ENCODE data around the gene TXNRD1.

GRCh38 chr12:104166465-104166864 lies 49.1 kb upstream of the TXNRD1 start:
- TF ChIP-seq, protein P1, sequence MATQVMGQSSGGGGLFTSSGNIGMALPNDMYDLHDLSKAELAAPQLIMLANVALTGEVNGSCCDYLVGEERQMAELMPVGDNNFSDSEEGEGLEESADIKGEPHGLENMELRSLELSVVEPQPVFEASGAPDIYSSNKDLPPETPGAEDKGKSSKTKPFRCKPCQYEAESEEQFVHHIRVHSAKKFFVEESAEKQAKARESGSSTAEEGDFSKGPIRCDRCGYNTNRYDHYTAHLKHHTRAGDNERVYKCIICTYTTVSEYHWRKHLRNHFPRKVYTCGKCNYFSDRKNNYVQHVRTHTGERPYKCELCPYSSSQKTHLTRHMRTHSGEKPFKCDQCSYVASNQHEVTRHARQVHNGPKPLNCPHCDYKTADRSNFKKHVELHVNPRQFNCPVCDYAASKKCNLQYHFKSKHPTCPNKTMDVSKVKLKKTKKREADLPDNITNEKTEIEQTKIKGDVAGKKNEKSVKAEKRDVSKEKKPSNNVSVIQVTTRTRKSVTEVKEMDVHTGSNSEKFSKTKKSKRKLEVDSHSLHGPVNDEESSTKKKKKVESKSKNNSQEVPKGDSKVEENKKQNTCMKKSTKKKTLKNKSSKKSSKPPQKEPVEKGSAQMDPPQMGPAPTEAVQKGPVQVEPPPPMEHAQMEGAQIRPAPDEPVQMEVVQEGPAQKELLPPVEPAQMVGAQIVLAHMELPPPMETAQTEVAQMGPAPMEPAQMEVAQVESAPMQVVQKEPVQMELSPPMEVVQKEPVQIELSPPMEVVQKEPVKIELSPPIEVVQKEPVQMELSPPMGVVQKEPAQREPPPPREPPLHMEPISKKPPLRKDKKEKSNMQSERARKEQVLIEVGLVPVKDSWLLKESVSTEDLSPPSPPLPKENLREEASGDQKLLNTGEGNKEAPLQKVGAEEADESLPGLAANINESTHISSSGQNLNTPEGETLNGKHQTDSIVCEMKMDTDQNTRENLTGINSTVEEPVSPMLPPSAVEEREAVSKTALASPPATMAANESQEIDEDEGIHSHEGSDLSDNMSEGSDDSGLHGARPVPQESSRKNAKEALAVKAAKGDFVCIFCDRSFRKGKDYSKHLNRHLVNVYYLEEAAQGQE (IDR thresholded peaks at IDR 0.05; ENCODE audit: insufficient replicate concordance, low read depth): no peak
- TF ChIP-seq CTCF (IDR thresholded peaks at IDR 0.05; ENCODE audit: insufficient read depth, low read length): no peak

Measured in HL-60 (cell line).